ENCODE results near the gene TMEM184B. TPM values are rescaled to one million over a fixed set of nuclear protein-coding genes. Genes with fewer than 3 reads are reported as not detected.

The TMEM184B gene
- total and polyA plus RNA-seq, 10 of the 15 experiments (the other 5 are each of a cell fraction or from before 2014, with no cell fraction given), result 0.56 to 22.4 (median 7.9) TPM

GRCh38 chr22:38214302-38215056 is 58.3 kb downstream of the TMEM184B start:
- Histone ChIP-seq H4K20me1 (ENCODE audit: control insufficient read depth, insufficient read depth) (no peaks in the 10 kb centered on the region), H3K79me2 (ENCODE audit: control insufficient read depth, insufficient read depth, low read length) (no peaks in the 10 kb centered on the region), H3K27me3 (replicated peaks in 1 of 2; ENCODE audit: control insufficient read depth in 2 of 2, insufficient read depth in 2 of 2, low read length in 1 of 2) (no peaks in the 10 kb centered on the region), H3K9me3 (replicated peaks; ENCODE audit: control insufficient read depth, insufficient read depth, low read length) (no peaks in the 10 kb centered on the region), H3K4me1 (ENCODE audit: control insufficient read depth, insufficient read depth, low read length) (peaks cover 46% of the 10 kb centered on the region), H3K4me3 (peak overlapping the region; percentile 58), H3K4me2 (ENCODE audit: control insufficient read depth, insufficient read depth) (peak overlapping the region; percentile 10), H2AFZ (ENCODE audit: control insufficient read depth, low read depth, low read length) (peak overlapping the region; percentile 22), H3K9ac (ENCODE audit: control insufficient read depth, insufficient read depth, low read length) (peak overlapping the region; percentile 3; the same call in 1 of the 2 replicates), H3K36me3 (ENCODE audit: control insufficient read depth in 2 of 2, insufficient read depth in 2 of 2, low read length in 1 of 2) (no peaks in the 10 kb centered on the region; a peak in 2 of 4 replicates), H3K27ac (ENCODE audit: control insufficient read depth, insufficient read depth) (peak overlapping the region; percentile 5; the same call in 1 of the 2 replicates)
- SMC1A ChIA-PET (ENCODE audit: uncharacterized antibody, unreplicated experiment), result interaction anchor here (1.2 to 4.3 kb wide), 6 partner anchors 10 to 114 kb away, joined by 3 to 20 read pairs (median 8); partner anchors contain the start of genes MAFF and PLA2G6
- under 1% methylated on average over 63 of the region's 81 CpGs for WGBS (ENCODE audit: insufficient coverage, insufficient replicate concordance, low lambda C conversion rate, missing lambda C conversion rate)
- no TSS peak for BruUV-seq (replicated peaks)
- peak; percentile 76 for ATAC-seq
- FAIRE-seq, result peak; percentile 31
- intact Hi-C loops (cut with micrococcal nuclease; ENCODE audit: unreplicated experiment), result loop anchor here (5.0 to 10.0 kb wide), 3 partner anchors 37 to 100 kb away; partner anchors contain the start of gene BAIAP2L2
- in situ Hi-C loops (cut with MboI), result no loop called here
- RAD21 ChIA-PET (ENCODE audit: unreplicated experiment), result interaction anchor here (0.8 to 3.4 kb wide), 8 partner anchors 9 to 115 kb away, joined by 3 to 13 read pairs (median 4); partner anchors contain the start of genes MAFF and PLA2G6
- POLR2A ChIA-PET, result interaction anchor here (0.6 to 1.8 kb wide), 7 partner anchors 10 to 492 kb away, joined by 3 to 10 read pairs (median 3); no protein-coding TSS in a partner anchor
- CTCF ChIA-PET, result interaction anchor here (0.6 to 2.0 kb wide), 9 partner anchors 9 to 162 kb away, joined by 3 to 7 read pairs (median 3); partner anchors contain the start of gene PICK1
- DNase-seq (ENCODE audit: low read depth, low spot score), result no peak
- TF ChIP-seq SMARCA5 (IDR thresholded peaks at IDR 0.05) (peak; percentile 72; the same call in 1 of the 2 replicates), CEBPZ (IDR thresholded peaks at IDR 0.05; ENCODE audit: low read depth, low read length) (no peak), HDAC2 (IDR thresholded peaks at IDR 0.05) (no peak), KDM1A (IDR thresholded peaks at IDR 0.05; ENCODE audit: borderline replicate concordance) (no peak), MXI1 (IDR thresholded peaks at IDR 0.05; ENCODE audit: low read depth, low read length) (no peak), EZH2 (IDR thresholded peaks at IDR 0.05; ENCODE audit: borderline replicate concordance, control insufficient read depth, low read depth, low read length) (no peak), NKRF (conservative IDR thresholded peaks at IDR 0.05) (0 out of 2 replicates have a peak, but pooled peaks have one; percentile 33), DPF2 (IDR thresholded peaks at IDR 0.05) (peak; percentile 64), MTA2 (IDR thresholded peaks at IDR 0.05; ENCODE audit: low read depth) (peak; percentile 28; the same call in 1 of the 2 replicates), EED (IDR thresholded peaks at IDR 0.05; ENCODE audit: low read depth) (no peak), SKIL (IDR thresholded peaks at IDR 0.05; ENCODE audit: low read depth, poor library complexity, severe bottlenecking) (no peak), MEF2B (IDR thresholded peaks at IDR 0.05; ENCODE audit: partially characterized antibody, poor library complexity, severe bottlenecking) (peak; percentile 23)

All from GM12878 (cell line).